ENCODE measurements around the gene FBXO48.

The FBXO48 gene

DNA sequence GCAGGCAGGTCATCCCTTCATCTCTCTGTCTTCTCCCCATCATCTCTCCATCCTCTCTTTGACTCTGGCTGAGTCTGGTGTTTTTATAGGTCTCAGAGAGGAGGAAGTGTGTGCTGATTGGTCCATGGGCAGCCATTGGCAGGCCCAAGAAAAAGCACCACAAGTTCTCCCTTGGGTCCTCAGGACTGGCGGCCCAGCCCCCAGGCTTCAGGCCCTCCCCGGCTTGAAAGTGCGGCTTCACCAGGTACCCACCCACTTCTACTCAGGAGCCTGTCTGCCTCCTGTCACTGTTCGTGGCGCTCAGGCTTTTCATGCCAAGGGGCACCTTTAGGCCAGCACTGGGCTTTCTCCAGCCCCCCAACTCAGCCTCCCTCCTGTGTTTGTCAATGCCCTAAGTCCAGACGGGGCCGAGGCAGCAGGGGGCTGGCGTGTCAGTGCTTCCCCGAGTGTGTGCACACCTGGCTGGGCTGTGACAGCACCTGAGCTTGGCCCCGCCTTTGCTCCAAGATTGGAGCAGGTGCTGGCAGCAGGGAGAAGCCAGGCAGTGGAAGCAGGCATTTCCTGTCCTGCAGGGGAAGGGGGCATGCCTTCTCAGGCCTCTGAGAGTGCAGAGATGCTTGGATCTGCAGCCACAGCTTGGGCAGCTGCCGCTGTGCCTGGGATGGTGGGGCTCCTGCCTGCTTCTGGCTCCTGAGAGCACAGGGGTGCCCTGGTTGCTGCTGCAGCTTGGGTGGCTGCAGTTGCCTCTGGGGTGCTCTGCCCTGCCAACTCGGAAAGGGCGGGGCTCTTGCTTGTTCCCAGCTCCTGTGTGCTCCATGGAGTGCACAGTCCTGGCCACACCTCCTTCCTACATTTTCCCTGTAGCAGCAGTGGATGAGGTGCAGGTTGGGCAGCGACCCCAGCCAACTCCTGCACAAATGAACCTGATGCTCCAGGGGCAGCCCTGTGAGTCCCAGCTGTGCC is 34.1 kb downstream of the FBXO48 start:
- no peak for DNase-seq

DNA sequence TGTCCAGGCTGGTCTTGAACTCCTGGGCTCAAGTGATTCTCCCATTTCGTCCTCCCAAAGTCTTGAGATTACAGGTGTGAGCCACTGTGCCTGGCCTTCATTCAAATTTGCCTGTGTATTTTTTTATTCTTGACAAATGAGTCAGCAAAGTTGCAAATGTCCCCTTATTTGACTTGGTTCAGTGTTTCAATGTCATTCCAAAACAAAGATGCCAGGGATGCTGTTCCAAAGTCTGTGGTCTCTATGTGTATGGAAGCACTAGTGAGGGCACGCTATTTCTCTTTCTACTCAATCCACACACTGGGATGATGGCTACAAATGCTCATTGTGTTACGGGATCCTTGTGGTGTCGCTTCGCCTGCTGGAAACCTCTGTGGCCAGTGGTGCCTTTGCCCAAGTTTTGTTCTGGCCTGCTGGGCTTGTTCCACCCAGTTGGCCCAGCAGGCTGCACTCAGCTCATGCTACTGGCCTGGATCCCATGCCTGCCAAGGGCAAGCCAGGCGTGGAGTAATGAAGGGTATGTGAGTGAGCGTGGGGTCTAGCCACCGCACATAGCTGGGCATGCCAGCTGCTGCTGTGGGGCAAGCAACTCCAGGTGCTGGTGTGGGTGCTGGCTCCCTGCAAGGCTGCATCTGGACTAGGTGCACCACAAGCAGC is 35.6 kb downstream of the FBXO48 start:
- no peak for DNase-seq

DNA sequence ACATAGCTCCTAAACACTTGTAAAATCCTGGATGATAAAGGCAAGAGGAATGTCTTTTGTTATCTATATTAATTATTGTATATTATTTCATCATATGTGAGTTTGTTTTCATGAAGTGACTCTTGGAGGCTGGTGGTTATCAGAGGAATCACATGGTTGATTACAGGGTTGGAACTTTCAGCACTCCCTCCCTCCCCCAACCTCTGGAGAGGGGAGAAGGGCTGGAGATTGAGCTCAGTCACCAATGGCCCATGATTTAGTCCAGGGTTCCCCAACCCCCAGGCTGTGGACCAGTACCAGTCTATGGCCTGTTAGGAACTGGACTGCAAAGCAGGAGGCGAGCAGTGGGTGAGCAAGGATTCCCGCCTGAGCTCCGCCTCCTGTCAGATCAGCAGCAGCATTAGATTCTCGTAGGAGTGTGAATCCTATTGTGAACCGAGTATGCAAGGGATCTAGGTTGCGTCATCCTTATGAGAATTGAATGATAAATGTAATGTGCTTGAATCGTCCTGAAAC is 37.7 kb downstream of the FBXO48 start:
- DNase-seq, result no peak

DNA sequence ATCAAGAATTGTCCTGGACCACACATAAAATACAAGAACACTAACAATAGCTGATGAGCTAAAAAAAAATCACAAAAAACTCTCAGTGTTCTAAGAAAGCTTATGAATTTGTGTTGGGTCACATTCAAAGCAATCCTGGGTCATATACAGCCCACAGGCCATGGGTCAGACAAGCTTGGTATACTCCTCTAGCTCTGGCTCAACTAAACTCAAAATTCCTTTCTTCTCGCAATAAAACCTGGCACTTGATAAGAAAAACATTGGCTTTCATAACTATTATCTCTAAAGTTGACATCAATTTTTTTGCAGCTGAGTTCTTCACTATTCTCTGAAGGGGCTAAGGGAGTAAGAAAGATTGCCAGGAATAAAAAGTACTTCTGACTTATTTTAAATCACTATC is 38.3 kb downstream of the FBXO48 start:
- no peak for DNase-seq

DNA sequence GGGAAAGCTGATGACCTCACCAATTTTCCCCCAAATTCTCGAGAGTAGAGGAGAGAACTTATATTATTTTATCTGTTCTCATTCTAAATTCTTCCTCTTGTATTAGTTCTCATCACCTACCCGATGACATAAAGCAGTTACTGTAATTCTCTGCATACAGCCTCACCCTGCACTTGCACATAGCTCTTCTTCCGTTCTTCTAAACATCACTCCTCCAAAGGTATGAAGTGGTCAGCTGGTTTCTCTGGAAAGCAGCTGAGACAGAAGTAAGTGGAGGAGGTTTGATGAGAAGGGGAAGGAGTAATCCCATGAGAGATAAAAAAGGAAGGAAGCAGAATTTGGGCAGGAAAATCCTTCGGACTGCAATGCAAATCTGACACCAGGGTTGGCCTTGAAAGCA is 39.0 kb downstream of the FBXO48 start:
- DNase-seq, result no peak

DNA sequence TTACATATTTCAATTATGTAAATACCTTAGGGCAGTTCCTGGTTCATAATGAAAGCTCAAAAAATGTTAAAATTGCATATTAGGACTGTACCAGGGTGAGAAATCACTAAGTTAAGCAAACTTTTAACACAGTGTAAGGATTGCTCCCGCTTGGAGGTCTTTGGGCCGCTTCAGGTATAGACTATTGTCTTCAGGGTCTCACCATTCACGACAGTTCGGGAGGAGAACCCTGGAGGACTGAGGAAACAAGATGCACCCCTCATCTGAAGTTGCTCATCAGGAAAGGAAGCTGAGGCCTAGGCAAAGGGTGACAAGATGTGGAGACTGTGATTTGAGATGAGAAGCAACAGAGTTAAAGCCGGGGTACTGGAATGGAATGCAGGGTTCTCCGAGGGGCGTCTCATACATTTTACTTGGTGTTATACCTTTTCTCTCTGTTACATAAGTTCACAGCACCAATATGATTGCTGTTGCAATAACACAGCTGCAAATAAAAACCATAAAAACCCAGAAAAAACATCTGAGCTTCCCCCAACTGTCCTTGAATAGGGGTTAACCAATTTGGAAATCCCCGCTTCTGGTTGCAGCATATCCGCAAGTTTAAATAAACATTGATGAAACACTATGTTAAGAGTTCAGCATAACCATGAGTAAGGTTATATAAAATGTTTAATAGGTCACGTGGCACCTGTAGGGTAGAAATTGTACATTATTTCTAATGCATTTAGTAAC is 40.1 kb downstream of the FBXO48 start:
- DNase-seq, result no peak

DNA sequence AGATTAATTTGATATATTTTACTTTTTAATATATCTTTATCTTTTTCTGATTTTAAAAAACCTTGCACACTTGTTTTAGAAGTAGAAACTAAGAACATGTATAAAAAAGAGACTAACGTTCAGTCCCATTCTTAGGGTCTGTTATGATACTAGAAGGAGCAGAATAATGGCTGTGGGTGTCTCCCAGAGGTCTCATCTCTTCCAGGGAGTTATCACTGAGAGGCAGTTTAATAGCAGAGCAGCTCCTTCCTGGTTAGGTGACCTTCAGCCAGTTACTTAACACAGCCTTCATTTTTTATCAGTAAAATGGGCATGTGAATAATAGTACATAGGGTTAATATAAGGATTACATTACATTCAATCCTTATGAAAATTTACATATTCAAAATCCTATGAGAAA is 40.6 kb downstream of the FBXO48 start:
- no peak for DNase-seq

DNA sequence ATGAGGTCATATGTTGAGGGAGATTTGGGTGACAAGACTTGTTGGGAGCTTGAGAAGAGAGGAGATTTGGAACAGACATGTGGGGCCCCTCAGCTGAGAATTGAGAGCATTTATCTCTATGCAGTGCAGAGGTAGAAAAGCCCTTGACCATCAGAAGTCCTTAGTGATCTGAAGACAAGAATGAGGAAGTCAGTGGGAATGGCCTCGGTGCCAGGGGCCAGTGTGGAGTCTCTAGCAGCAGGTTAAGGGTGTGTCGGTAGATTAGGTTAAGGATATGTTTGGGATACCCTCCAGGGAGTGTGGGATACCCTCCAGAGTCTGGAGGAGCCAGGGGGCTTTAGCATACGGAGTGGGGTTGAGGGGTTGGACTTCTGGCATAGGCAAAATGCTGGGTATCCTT is 41.6 kb downstream of the FBXO48 start:
- no peak for DNase-seq

DNA sequence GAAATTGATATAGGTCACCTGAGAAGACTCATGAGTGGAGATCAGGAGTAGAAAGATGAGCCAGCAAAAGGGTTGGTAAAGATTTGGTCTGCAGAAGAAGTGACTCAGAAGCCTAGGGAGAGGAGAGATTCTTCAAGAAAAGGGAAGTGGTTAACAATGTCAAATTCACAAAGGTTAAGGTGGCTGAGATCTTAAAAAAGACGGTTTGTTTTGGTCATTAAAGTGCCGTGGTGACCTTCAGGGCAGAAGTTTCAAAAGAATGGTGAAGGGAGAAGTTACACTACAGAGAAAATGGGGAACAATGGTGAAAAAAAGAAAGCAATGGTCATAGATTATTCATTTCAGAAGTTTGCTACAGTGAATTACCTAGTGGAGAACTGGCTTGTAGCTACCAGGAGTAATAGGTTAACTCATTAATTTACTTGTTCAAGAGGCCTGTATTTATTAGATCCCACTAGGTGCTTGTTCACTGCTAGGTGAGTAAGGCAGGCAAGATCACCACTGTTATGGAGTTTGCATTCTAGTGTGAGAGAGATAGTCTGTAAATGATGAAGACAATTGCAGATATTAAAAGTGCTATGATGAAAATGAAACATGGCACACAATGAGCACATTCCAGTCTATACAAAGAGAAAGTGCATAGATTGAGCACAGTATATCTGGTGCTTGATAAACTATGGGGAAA is 43.0 kb downstream of the FBXO48 start:
- no peak for DNase-seq

DNA sequence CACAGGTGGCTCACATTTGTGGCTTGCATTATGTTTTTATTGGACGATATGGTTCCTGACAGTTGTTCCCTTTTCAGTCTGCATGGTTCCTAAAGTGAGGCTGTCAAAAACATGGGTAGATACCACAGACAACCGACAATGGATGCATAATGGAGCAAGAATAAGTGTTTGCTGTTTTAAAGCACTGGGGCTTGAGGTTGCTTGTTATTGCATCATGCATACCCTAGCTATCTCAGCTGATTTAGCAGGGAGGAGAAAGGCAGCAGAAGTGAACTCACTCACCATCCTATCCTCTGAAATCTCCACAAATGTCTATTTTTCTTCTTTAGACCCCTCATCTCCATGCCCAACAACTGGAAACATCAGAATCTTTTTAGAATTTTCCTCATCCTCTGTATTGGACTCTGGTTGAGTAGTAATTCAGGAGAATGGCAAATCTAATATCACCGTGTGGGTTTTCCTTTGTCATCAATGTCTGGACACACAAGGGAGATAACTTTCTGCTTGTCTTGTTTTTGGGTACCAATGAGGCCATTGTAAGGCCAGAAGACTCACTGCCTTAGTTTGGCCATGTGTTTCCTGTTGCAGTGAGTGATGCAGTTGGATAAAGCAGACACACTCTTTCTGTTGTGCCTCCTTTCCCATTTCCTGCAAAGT is 46.7 kb downstream of the FBXO48 start:
- no peak for DNase-seq

DNA sequence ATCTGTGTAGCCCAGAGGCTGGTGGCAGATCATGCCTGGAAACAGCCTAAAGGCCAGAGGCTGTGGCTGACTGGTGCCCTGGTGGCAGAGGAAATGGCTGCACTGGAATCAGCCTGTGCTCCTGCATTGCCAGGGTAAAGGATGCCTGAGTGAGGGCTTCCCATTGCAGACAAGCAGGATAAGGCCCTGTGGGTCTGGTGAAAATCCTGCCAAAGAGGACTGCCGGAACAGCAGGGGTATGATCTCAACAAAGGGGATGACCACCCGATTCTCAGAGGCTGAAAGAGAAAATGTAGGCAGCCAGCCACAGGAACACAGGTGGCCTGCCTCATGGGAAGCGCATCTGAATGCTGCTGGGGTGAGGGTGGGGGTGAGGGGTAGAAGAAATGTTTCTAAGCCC is 48.2 kb downstream of the FBXO48 start:
- no peak for DNase-seq

DNA sequence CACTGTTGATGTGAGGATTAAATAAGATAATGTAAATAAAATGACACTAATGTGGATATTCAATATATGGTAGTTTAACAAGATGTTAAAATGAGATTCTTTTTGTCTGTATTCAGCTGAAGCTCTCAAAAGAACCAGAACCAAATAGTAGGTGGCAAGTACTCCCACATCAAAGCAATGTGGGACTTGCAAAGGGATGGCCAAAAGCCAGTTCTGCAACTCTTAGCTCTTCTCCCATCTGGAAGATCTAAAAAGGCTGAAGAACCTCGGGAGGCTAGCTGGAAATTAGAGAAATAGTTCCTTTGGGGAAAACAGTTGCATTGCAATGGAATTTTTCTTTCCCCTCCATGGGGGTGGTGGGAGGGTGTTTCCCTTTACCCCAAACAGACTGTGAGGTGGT is 48.7 kb downstream of the FBXO48 start:
- no peak for DNase-seq

DNA sequence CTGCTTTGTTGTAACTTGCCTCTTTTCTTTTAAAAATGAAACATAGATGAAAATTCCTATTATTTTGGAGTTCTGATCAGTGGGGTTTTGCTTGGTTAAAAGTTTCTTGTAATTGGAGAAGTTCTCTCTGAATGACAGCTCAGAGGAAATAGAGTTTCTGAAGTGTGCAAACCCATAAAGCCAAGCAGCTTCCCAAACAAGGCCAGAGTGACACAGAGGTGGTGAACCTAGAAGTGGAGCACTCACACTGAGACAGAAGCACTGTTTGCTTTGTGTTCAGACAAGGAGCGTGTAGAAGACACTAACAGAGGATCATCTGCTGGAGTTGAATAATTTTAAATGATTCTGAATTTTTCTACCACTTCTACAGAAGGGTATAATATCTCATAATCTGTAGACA is 49.2 kb downstream of the FBXO48 start:
- DNase-seq, result no peak

DNA sequence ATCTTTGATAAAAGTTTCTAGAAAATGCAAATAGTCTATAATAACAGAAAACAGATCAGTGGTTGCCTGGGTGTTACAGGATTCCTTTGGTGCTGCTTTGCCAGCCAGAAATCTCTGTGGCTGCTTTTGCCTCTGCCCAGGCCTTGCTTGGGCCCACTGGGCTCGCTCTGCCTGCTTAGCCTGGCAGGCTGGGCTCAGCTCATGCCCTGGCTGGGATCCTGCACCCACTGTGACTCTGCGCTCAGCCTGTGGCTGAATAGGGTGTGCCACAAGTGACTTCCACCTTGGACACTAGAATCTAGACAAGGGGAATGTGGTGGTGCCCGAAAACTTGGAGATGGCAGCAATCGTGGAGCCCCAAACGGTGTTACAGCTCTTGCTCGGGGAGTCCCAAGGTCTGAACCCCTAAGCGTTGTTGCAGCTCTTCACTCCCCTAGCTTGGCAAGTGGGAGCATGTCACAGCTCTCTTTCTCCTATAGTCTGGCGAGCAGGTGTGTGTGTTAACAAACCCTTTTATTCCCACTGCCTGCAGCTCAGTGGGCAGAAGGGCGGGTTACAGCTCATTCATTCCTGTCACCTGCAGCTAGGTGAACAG is 50.9 kb downstream of the FBXO48 start:
- DNase-seq, result no peak

DNA sequence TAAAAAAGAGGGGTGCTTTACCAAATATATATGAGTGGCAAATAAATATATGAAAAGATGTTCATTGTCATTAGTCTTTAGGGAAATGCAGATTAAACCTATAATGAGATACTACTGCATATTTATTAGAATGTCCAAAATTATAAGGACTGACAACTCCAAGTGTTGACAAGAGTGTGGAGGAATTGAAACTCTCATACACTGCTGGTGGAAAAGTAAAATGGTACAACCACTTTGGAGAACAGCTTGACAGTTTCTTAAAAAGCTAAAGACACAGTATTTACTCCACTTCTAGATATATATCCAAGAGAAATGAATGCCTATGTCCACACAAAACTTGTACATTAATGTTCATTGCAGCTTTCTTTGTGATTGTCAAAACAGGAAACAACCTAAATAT is 51.6 kb downstream of the FBXO48 start:
- DNase-seq, result no peak

DNA sequence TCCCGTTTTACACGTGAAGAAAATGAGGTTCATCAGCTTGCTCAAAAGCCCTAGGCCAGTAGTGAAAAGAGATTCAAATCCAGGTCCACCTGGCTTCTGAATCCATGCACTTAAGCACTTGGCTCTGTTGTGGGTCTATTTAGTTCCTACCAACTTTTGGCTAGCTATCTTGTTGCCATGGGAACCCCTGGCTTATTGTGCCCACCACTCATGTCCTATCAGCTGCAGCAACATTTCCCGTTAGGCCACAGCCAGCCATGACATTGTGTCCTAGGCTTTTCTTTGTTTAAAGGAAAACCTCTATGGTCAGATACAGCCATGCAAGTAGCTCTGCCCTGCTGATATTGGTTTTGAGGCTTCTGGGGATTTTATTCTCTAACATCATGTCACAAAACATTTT is 52.2 kb downstream of the FBXO48 start:
- no peak for DNase-seq

DNA sequence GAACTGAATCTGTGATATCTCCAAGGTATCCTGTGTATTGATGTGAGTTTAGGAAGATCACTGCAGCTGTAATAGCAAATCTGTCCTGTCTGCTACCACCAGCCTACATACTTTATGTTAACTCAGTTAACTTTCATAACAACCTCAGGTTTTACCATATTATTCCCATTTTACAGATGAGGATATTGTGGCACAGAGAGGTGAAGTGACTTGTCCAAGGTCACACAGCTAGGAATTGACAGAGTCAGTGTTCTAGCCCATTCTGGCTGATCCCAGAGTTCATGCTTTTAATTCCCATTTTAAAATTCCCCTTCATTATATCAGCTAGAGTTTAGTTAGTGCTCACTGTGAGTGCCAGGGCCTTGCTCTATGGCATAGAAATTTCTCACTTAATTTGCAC is 52.6 kb downstream of the FBXO48 start:
- no peak for DNase-seq

DNA sequence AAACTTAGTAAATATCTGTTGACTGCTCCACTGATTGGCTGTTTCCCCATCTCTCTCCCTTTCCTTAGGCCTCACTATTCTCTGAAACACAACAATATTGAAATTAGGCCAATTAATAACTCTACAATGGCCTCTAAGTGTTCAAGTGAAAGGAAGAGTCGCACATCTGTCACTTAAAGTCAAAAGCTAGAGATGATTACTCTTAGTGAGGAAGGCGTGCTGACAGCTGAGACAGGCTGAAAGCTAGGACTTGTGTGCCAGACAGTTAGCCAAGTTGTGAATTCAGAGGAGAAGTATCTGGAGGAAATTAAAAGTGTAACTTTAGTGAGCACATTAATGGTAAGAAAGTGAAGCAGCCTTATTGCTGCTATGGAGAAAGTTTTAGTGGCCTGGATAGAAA is 53.6 kb downstream of the FBXO48 start:
- DNase-seq, result no peak

DNA sequence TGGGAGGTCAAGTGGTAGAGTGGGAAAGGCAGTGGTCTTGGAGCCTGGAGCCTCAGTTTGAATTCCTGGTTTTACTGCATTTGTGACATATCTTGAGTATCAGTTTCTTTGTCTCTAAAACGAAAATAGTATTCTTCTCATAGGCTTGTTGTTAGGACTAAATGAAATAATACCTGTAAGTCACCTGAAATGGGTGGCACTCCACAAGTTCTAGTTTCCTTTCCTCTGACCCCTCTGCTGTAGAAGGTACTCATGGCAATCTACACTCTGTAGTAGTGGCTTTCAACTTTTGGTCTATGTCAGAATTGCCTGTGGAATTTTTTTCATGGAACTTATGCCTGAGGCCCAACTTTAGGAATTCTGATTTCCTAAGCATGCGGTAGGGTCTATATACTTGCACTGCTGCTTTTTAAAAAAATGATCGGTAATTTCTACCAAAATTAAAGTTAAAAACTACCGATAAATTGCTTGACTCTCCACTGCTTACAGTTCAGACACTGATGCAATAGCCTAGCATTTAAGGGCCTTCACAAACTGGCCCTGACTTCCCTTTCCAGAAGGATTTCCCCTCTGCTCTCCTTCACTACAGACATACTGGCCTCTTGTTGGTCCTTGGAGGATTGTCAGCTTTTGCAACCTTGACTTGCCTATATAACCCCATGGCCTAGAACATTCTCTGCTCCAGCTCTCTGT is 54.8 kb downstream of the FBXO48 start:
- DNase-seq, result no peak

DNA sequence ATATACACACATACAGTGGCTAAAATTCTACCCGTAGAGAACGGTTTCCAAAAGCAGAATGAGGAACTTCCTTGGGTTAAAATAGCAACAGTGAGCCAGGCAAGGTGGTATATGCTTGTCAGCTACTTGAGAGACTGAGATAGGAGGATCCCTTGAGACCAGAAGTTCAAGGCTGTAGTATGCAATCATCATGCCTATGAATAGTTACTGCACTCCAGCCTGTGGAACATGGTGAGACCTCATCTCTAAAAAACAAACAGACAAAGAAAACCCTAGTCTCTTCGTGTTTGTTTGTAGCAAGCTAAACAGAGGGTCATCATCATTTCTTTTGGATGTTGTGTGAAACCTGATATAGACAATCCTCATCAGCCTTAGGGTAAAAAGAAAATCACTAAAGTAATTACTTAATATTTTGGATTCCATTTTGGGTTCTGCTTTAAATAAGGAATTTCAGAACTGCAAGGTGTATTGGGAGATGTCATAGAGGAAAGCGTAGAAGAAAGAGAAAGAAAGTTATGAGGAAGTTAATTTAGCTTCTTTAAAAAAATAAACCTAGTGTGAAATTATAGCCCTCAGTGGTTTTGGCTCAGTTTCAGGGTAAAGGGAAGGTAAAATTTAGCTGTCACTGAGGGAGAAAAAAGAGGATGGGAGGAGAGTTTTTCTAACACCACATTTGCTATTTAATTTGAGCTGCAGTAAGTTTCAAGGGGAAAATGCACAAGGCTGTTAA is 55.5 kb downstream of the FBXO48 start:
- no peak for DNase-seq

Measured in NCI-H1694 treated with DMSO at 0.1 percent for 48 hours (cell line).